GM18861 (cell line): ENCODE measurements around the gene SLAMF1.
"Not testable (repeated sequence)": the region's sequence is repeated elsewhere in the genome, so short reads cannot be mapped to it uniquely, and the experiment has no call there.

Experiments used
- ATAC-seq: cut with Tn5 transposase; IDR thresholded peaks from one replicate; pipeline ENCODE4 v1.9.1; 2021; ENCODE audit not compliant: unreplicated experiment

The SLAMF1 gene

DNA sequence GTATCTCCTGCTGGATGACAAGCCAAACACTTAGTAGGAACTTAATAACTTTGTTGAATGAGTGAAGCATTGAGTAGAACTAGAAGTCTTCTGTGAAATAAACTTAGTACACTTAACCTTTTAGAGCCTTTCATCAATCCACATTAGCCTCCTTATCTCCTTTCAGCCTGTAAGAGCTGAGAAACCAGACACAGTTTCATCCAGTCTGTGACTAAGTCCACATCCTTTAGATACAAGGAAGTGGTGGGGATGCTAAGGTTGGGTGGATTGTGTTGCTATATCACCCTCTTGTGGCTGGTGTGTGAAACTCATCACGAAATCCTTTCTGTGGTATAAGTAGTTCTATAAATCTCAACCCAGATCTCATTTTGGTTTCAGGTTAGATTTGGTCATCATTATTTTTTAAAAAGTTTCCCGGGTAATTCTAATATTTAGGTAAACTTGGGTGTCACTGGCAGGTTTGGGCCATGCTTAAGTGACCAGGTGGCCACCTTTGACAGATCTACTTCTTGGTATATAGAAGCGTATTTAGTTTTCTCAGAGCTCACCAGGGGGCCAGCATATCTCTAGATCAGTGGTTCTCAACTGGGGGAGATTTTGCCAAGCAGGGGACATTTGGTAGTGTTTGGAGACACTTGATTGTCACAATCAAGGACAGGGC lies 39.7 kb downstream of the SLAMF1 start:
- peak; percentile 59 for ATAC-seq

DNA sequence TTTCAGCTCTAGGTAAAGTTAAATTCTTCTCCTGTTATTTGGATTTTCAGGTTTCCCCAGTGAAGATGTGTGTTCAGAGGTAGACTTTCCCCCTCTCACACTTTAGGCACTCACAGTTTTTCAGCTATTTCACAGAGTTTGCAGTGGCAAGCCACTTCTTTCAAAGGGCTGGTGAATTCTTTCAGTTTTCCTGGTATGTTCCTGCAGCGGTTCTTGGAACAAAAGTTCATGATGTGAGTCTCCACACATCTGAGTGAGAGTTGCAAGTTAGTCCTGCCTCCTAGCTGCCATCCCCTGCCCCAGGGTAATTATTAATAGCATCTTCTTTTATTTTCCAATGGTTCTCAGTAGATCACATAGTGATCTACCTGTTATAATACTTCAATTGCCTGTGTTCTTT lies 40.2 kb downstream of the SLAMF1 start:
- no peak for ATAC-seq

DNA sequence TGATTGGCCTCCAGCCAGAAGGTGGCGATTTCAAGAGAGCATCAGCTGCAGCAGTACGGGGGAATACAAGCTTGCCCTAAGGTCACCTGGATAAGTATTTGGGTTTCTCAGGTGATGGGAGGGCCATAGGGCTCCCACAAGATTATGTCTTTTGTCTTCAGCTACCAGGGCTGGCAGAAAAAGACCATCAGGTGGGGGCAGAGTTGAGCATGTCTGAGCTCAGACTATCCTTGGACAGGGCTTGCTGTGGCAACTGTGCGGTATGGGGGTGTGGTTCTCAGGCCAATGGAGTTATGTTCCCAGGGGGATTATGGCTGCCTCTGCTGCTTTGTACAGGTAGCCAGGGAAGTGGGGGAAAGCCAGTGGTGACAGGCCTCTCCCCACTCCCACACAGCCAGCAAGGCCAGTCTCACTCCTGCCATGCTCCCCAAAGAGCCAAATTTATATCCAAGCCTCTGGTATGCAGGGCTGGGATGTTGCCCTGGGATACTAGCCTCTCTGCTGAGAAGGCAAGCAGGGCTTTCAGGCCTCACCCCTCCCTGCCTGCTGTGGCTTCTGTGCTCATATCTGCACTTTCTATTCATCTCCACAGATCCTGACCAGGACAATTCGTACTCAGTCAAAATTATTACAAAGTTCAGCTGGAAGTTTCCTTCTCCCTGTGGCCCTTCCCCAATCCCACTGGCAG lies 40.9 kb downstream of the SLAMF1 start:
- no peak for ATAC-seq

DNA sequence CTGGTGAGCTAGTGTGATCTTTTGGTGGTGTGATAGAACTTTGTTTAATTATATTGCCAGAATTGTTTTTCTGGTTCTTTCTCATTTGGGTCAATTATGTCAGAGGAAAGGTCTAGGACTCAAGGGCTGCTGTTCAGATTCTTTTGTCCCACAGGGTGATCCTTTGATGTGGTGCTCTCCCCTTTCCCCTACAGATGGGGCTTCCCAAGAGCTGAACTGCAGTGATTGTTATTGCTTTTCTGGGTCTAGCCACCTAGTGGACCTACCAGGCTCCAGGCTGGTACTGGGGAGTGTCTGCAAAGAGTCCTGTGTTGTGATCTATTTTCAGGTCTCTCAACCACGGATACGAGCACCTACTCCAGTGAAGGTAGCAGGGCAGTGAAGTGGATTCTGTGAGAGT lies 41.6 kb downstream of the SLAMF1 start:
- no peak for ATAC-seq

DNA sequence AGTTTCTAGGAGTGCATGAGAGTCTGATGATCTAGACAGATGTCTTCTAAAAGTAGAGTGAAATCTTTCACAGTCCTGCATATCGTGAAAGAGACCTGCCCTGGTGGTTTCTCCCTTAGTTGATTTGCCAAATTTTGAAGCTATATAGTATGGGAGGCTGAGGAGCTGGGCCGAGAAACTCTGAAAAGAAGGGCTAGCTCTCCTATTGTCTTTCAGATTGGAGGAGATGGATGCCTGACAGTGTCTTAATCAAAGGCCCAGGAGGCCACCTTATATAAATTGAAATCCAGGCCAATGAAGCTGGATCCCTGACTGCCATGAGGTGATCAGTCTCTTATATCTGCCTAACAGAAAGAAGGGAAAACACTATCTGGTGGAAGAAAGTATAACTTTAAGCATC lies 49.1 kb downstream of the SLAMF1 start:
- ATAC-seq, result no peak

DNA sequence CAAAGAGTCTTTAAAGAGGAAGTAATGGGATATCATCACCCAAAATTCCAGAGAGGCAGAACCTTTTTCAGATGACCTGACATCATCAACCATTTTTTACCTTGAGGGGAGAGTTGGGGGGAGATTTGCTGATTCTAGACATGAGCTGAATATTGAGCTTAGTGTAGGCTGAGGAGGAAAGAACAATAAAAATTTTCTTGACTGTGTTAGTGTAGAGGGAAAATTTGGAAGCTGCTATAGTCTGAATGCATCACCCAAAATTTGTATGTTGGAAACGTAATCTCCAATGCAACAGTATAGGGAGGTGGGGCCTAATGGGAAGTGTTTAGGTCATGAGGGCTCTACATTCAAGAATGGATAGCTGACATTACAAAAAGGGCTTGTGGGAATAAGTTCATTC lies 49.8 kb downstream of the SLAMF1 start:
- ATAC-seq, result no peak

DNA sequence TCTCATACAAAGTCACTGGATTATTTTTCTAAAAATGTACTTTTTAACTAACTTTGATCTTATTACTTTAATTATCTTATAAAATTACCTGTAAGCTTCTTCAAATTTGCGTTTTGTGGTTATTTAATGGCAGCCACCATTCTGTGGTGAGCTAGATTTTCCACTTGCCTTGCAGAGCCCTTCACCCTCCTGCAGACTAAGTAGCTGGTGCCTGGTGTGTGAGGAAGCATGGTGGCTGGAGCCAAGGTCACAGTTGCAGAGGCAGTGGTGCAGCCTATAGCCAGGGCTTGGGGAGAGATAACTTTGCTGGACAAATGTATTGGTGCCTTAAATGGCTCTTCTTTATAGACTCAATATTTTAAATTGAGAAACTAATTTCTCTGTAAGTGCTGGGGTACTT lies 56.4 kb downstream of the SLAMF1 start:
- no peak for ATAC-seq

DNA sequence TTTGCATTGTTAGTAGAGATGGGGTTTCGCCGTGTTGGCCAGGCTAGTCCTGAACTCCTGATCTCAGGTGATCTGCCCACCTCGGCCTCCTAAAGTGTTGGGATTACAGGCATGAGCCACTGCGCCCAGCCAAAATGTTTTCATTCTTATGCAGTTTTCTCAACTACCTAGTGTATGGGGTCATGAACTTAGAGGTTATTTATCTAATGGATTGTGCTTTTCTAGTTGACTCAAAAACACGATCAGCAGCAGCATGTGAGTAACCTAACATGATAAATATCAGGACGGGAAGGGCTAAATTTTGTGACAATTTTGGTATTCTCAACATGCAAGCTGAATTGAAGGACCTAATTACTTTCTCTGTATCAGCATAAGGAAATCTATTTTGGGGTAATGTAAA lies 58.4 kb downstream of the SLAMF1 start:
- ATAC-seq, result no peak

DNA sequence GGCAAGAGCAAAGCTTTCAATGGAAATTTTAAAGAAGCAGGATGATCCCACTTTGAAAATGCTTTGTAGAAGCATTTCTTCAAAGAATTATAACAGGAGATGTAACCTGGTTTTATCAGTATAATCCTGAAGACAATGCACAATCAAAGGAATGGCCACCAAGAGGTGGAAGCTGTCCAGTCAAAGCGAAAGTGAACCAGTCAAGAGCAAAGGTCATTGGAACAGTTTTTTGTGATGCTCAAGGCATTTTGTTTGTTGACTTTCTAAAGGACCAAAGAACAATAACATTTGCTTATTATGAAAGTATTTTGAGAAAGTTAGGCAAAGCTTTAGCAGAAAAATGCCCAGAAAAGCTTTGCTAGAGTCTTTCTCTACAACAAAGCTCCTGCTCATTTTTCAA lies 62.1 kb downstream of the SLAMF1 start:
- ATAC-seq, result no peak

DNA sequence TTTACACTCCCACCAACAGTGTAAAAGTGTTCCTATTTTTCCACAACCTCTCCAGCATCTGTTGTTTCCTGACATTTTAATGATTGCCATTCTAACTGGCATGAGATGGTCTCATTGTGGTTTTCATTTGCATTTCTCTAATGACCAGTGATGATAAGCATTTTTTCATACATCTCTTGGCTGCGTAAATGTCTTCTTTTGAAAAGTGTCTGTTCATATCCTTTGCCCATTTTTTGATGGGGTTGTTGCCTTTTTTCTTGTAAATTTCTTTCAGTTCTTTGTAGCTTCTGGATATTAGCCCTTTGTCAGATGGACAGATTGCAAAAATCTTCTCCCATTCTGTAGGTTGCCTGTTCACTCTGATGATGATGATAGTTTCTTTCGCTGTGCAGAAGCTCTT lies 63.9 kb downstream of the SLAMF1 start:
- ATAC-seq, result not testable (repeated sequence)

DNA sequence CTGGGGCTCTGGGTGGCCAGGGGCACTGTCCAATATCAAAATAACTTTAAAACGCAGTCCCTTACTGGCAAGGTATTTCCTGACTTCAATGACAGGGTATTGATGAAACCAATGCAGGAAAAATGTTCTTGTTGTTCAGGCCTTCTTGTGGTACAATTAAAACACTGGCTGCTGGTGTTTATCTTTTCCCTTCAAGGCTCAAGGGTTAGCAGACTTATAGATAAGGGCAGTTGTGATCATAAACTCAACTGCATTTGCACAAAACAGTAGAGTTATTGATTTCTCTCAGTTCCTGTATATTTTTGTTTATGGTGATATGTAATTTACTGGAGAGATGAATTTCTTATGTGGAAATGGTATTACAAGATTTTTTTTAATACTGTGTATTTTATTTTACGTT lies 64.9 kb downstream of the SLAMF1 start:
- ATAC-seq, result no peak

DNA sequence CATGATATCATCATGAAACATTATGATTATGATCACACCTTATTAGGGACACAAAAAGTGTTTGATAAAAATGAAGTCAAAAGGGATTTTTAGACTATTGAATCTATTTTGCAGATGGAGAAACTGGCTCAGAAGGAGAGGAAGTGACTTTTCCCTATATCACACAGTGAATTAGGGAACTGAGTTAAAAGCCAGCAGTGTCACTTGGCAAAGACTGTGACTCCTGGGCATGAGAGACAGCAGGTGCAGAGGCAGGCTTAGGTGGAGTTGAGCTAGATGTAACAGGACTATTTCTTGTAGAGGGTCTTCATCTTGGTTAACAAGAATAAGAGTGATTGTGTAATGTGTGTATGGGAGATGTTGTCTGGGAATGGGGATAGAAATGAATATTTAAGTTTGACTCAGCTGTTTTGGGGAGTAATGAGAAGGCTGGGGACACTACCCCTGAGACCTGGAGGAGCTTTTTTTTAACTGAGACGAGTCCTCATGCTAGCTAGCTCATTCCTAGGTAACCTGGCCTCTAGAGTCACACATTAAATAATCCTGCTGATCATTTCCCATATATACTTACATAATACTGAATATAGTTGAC lies 66.5 kb downstream of the SLAMF1 start:
- ATAC-seq, result no peak

DNA sequence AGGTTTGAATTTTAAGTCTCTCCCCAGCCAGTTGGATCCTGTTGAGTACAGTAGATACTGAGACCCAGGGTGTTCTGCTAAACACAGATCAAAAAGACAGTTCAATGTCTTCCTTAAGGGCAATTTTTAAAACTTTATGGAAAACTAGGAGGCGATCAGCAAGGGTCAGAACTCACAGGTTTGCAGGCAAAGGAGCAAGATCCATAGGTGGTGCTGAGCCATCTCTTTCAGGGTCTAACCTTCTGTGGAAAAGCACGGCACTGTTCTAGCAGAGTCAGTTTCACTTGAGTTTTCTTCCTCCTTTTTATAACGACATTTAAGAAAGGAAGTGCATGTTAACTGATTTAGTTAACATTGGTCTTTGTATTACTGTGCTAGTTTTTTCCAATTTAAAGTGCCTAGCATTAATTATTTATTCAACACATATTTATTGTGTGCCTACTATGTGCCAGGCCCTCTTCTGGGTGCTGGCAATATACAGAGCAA lies 67.6 kb downstream of the SLAMF1 start, which contains the start of gene CD84:
CD84 (minus strand) TSS at position 281 of the 486 bp plus-strand sequence; CDS start at position 222, 59 bp downstream.
- ATAC-seq, result peak; percentile 39

DNA sequence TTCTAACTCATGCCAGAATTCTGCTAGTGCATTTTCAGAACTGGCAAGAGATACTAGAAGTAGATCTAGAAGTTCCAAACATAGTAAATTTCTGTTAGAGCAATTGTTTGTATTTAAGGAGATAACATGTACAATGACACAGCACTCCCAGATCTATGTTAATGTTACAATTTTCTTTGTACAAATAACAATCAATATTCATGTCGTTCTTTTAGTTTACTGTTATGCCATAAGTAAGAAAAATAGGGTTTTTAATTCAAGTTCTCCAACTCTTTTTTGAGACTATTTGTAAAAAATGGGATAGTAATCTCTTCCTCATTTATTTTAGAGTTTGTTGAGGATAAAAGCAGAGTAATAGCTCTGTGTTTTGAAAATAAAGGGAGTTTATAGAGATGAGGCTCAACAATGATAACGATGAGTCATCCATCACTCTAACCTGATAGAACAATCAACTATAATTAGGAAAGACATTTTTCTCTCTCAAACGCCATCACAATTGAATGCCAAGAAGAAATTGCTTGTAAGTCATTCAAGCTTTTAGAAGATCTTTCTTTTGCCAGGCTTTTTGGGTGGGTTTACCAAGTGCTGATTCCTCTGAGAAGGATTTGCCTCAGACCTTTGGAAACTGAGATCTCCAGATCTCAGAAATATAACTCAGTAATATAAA lies 68.2 kb downstream of the SLAMF1 start:
- ATAC-seq, result no peak

DNA sequence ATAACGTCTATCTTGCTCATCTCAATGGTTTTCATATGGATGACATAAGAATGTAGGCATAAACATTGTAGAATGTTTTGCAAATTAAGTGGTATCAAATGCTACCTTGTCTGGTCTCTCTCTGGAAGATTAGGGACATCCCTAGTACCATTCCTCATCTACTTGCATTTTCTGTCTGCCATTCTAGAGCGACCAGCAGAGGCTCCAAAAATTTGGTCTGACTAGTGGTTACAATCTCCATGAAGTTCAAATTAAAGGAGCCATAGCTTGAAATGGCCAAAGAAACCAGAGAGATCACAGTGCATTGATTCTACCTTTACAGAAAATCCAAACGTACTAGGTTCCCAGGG lies 68.7 kb downstream of the SLAMF1 start:
- no peak for ATAC-seq

DNA sequence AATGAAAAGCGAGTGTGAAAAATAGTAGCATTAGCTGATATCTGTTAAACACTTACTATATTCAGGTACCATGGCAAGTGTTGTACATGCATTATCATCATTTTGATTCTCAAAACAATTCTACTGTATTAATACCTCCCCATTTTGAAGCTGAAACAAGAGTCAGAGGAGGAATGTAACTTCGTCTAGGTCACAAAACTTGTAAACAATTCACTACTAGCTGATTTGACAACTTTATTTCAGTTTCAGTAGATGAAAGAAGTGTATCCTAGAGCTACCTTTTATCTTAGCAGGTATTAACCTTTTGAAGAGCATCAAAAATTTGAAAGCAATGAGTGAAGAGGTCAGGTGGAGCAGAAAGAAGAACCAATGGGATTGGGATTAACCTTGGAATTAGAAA lies 69.2 kb downstream of the SLAMF1 start:
- ATAC-seq, result no peak

DNA sequence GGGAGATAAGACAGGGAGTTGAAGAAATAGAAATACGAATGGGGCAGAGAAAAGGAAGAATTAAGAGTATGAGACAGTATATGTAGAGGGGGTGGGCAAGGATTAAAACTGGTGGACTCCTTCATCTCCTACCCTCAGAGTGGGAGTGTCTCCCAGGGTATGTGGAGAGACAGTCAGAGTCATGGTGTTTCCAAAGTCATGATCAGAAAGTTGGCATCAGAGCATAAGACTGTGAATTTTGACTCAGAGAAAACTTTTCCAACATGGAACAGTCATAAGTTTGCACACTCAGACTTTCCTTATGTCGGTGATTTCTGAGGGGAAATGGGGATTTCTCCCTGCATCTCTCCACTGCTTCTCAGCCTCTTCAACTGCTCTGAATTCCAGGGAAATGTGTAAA lies 70.0 kb downstream of the SLAMF1 start:
- no peak for ATAC-seq

DNA sequence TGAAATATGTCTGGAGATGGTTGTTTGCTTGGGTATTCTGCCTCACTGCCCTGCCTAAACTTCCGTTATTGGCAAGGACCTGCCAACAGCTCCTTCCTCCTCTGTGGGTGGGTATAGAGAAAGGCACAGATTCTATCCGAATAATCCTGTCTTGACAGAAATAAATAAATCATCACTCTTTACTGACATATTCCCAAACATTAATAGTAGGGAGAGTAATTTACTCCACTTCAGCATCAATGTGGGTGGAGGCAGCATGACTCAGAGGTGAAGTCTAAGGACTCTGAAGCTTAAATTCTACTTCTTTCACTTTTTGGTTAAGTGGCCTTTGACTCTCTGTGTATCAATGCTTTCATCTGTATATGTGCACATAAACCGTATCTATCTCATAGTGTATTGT lies 70.5 kb downstream of the SLAMF1 start:
- no peak for ATAC-seq

DNA sequence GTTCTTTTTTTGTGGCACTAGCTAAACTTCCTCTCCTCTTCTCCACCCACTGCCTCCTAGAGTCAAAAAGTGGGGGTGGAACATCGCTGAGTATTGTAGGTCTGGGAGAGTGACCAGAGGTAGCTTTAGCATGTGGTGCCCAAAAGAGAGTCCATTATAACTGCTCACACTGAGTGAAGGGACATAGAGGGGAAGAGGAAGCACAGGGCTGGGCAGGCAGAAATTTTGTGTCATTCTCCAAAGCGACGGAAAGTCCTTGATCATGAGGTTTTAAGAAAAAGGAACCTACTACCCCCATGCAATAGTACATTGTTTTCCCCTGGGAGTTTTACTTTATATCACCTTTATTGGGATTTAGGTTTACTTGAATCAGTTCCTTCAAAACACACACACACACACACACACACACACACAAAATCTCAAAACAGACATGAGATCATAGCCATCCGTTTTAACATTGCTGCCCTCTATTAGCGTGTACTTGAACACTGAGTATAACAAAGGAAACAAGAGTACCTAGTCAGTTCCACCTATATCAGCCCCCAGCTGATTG lies 71.7 kb downstream of the SLAMF1 start:
- no peak for ATAC-seq

DNA sequence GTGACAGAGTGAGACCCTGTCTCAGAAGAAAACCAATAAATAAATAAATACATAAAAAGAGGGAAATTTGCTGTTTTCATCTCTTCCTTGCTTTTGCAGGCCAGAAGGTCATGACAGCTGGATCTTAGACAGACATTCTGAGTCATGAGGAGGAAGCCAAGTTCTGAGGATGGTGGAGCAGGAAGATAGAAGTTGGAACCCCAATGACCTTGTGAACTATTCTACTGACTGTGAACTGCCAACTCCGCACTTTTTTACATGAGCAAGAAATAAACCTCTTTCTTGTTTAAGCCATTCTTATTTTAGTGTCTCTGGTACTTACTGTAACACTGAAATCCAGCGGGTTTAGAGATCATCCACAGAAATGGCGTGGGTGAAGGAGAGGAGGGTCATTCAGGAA lies 76.0 kb downstream of the SLAMF1 start:
- no peak for ATAC-seq

DNA sequence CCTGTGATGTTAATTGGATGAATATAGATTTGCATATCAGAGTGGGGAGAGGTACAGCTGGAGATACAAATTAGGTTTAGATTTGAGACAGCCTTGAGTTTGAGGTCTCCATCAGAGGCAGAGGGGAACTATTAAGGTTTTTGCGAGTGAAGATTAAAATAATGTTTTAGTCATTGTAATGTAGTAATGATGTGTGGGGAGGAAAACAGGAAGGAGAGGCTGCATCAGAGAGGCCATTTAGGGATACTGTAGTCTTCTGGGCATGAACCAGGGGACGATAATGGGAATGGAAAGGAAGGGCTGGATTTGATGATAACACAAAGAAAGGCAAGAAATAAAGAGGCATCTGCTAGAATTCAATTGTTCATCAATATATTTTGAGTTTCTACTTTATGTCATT lies 77.0 kb downstream of the SLAMF1 start:
- ATAC-seq, result no peak
